Smooth muscle cell (in vitro differentiated cells): ENCODE data around the gene CDK9. TPM values are rescaled to one million over a fixed set of nuclear protein-coding genes. Genes with fewer than 3 reads are reported as not detected.

ENCODE experiments used
- DNase-seq: peaks from one replicate; lab custom pipeline; 2025; ENCODE audit not compliant: unreplicated experiment; lab: John Stamatoyannopoulos, UW
- H2AFZ ChIP-seq: fragments of 200-600 bp; sonication (generic); 2 replicates; pipeline ENCODE4 v1.6.0; 2016; ENCODE audit warnings: antibody characterized with exemption, low read depth, mild to moderate bottlenecking
- H3F3A ChIP-seq: fragments of 200-600 bp; sonication (generic); 2 replicates; pipeline ENCODE4 v1.6.0; 2017; ENCODE audit warnings: antibody characterized with exemption, low read depth
- H3K27ac ChIP-seq: fragments of 200-600 bp; sonication (generic); 2 replicates; pipeline ENCODE4 v1.5.1; 2016; ENCODE audit warnings: low read depth, mild to moderate bottlenecking
- H3K27me3 ChIP-seq: fragments of 200-600 bp; sonication (generic); 2 replicates; pipeline ENCODE4 v1.6.1; 2016; ENCODE audit warnings: low read depth, mild to moderate bottlenecking
- H3K36me3 ChIP-seq: fragments of 200-600 bp; sonication (generic); 2 replicates; pipeline ENCODE4 v1.5.1; 2016; ENCODE audit warnings: low read depth
- H3K4me1 ChIP-seq: fragments of 200-600 bp; sonication (generic); 2 replicates; pipeline ENCODE4 v1.5.1; 2016; ENCODE audit warnings: low read depth
- H3K4me2 ChIP-seq: fragments of 200-600 bp; sonication (generic); 2 replicates; pipeline ENCODE4 v1.6.0; 2016; ENCODE audit warnings: mild to moderate bottlenecking
- H3K4me3 ChIP-seq: fragments of 200-600 bp; sonication (generic); 2 replicates; pipeline ENCODE4 v1.5.1; 2016; ENCODE audit warnings: mild to moderate bottlenecking
- H3K79me2 ChIP-seq: fragments of 200-600 bp; sonication (generic); 2 replicates; pipeline ENCODE4 v1.6.0; 2016; ENCODE audit warnings: low read depth, mild to moderate bottlenecking
- H3K9ac ChIP-seq: fragments of 200-600 bp; sonication (generic); 2 replicates; pipeline ENCODE4 v1.6.0; 2016; ENCODE audit warnings: low read depth
- H3K9me3 ChIP-seq: fragments of 200-600 bp; sonication (generic); replicated peaks from 2 replicates; pipeline ENCODE4 v1.5.1; 2016; ENCODE audit warnings: low read depth
- H4K20me1 ChIP-seq: fragments of 200-600 bp; sonication (generic); 2 replicates; pipeline ENCODE4 v1.6.0; 2016; ENCODE audit warnings: low read depth
- CTCF ChIP-seq: fragments of 200-600 bp; sonication (generic); IDR thresholded peaks from 2 replicates; pipeline ENCODE4 v1.5.1; 2017; ENCODE audit warnings: borderline replicate concordance, mild to moderate bottlenecking, antibody characterized with exemption; ENCODE audit not compliant: insufficient read depth, poor library complexity, severe bottlenecking
- WGBS: methylation state at CpG from one replicate; pipeline ENCODE4 v1.1.7; 2016; ENCODE audit warnings: low lambda C conversion rate; 5-methylcytosine and 5-hydroxymethylcytosine counted together
- polyA plus RNA-seq: library from polyadenylated mRNA; unstranded; fragments of >200 nt; fragmentation: Nextera tagmentation; extraction: Ambion mirVana; gene quantifications from 2 replicates; pipeline ENCODE4 v1.2.1, GENCODE V29; 2016
- total RNA-seq: library from RNA; depleted of rRNA; stranded (reverse); fragments of >200 nt; gene quantifications from 2 replicates; pipeline ENCODE4 v1.2.3, GENCODE V29; 2014

CDK9 gene
- total and polyA plus RNA-seq, 2 experiments from 2014 or later: 38.2 to 68.6 TPM

DNA sequence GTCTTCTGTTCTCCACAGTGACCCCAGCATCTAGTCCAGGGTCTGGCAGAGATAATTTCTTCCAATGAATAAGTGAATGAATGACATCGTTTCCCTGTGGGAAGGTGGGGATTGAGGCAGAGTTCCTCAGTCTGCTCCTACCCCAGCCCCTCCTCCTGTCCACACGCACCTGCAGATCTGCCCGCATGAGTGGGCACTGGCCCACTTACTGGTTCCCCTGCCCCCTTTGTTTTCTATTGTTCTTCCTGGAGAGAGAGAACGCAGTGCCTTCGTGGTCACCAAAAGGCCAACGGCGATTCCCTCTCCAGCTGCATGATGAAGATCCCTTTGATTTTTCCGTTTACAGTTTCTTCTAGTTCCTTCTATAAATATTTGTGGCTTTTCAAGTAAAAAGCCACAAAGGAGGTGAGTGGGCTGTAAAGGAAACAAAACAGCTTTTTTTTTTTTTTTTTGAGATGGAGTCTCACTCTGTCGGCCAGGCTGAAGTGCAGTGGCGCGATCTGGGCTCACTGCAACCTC is 11.1 kb downstream of the CDK9 start:
- H4K20me1 ChIP-seq: peaks cover 31% of the 10 kb centered on the region
- no peaks in the 10 kb centered on the region for H3K36me3 ChIP-seq
- H3F3A ChIP-seq: peaks cover 3% of the 10 kb centered on the region
- TF ChIP-seq CTCF: no peak
- H3K27me3 ChIP-seq: no peaks in the 10 kb centered on the region
- no peak overlapping the region for H3K4me3 ChIP-seq
- no peak overlapping the region for H3K9ac ChIP-seq
- H3K27ac ChIP-seq: no peak overlapping the region
- H3K4me2 ChIP-seq: peak overlapping the region; percentile 2
- no peak for DNase-seq
- no peak overlapping the region for H2AFZ ChIP-seq
- WGBS: 50% methylated on average over 11 of the region's 11 CpGs
- H3K4me1 ChIP-seq: peaks cover under 1% of the 10 kb centered on the region
- H3K79me2 ChIP-seq: no peaks in the 10 kb centered on the region
- H3K9me3 ChIP-seq: no peaks in the 10 kb centered on the region

- no peak for TF ChIP-seq CTCF
- WGBS: 36% methylated on average over 10 of the region's 10 CpGs
- H3F3A ChIP-seq: peaks cover 9% of the 10 kb centered on the region
- peak overlapping the region; percentile 87 for H3K4me3 ChIP-seq
- H3K4me1 ChIP-seq: peaks cover 11% of the 10 kb centered on the region
- H3K9ac ChIP-seq: no peak overlapping the region
- H4K20me1 ChIP-seq: no peaks in the 10 kb centered on the region
- DNase-seq: no peak
- no peaks in the 10 kb centered on the region for H3K27me3 ChIP-seq
- peak overlapping the region; percentile 88 for H3K4me2 ChIP-seq
- H3K27ac ChIP-seq: peak overlapping the region; percentile 1
- H3K9me3 ChIP-seq: no peaks in the 10 kb centered on the region
- no peaks in the 10 kb centered on the region for H3K36me3 ChIP-seq
- peaks cover 20% of the 10 kb centered on the region for H3K79me2 ChIP-seq
- no peak overlapping the region for H2AFZ ChIP-seq
Observed at GRCh38 chr9:127801955-127802575, 16.2 kb downstream of the CDK9 start.

GRCh38 chr9:127802576-127803443 is 17.0 kb downstream of the CDK9 start, which contains the start of gene FPGS:
Gene FPGS, plus strand, starts transcription at chr9:127802882. Its CDS starts 43 bp downstream, at chr9:127802925.
- WGBS: under 1% methylated on average over 57 of the region's 83 CpGs
- Histone ChIP-seq H4K20me1 (no peaks in the 10 kb centered on the region), H3K4me1 (peaks cover 11% of the 10 kb centered on the region), H3K9me3 (no peaks in the 10 kb centered on the region), H3K79me2 (peaks cover 20% of the 10 kb centered on the region), H3K27me3 (no peaks in the 10 kb centered on the region), H3K36me3 (no peaks in the 10 kb centered on the region), H3K4me3 (peak within 1 kb of the TSS; percentile 87), H3K27ac (peak within 1 kb of the TSS; percentile 73), H3K9ac (peak within 1 kb of the TSS; percentile 77), H2AFZ (peak within 1 kb of the TSS; percentile 69), H3K4me2 (peak within 1 kb of the TSS; percentile 88), H3F3A (peaks cover 9% of the 10 kb centered on the region)
- DNase-seq: peak; percentile 87
- no peak for TF ChIP-seq CTCF
